DMS153 treated with DMSO at 0.1 percent for 48 hours (cell line): ENCODE measurements around the gene PSG4.
"Not testable (repeated sequence)": the region's sequence is repeated elsewhere in the genome, so short reads cannot be mapped to it uniquely, and the experiment has no call there.

Experiments used
- DNase-seq: peaks from one replicate; lab custom pipeline; 2025; ENCODE audit not compliant: unreplicated experiment; lab: John Stamatoyannopoulos, UW

The PSG4 gene

GRCh38 chr19:43205471-43206105 is at the start of gene PSG4:
Gene PSG4 (minus strand): TSS chr19:43205638. CDS start chr19:43205536, 102 bp downstream.
- not testable (repeated sequence) for DNase-seq

- not testable (repeated sequence) for DNase-seq
Observed at GRCh38 chr19:43251428-43251827, 46.0 kb upstream of the PSG4 start.

GRCh38 chr19:43250296-43250695 is 44.9 kb upstream of the PSG4 start:
- not testable (repeated sequence) for DNase-seq

GRCh38 chr19:43248635-43249002 is 43.2 kb upstream of the PSG4 start:
- not testable (repeated sequence) for DNase-seq

- DNase-seq = not testable (repeated sequence)
Observed at GRCh38 chr19:43247243-43247880, 41.9 kb upstream of the PSG4 start.

GRCh38 chr19:43245848-43246247 is 40.4 kb upstream of the PSG4 start:
- not testable (repeated sequence) for DNase-seq

GRCh38 chr19:43242211-43242610 is 36.8 kb upstream of the PSG4 start:
- not testable (repeated sequence) for DNase-seq

GRCh38 chr19:43238213-43238612 is 32.8 kb upstream of the PSG4 start:
- not testable (repeated sequence) for DNase-seq

- not testable (repeated sequence) for DNase-seq
Observed at GRCh38 chr19:43235686-43236085, 30.2 kb upstream of the PSG4 start.

GRCh38 chr19:43229315-43229714 is 23.9 kb upstream of the PSG4 start:
- DNase-seq = no peak

- not testable (repeated sequence) for DNase-seq
Observed at GRCh38 chr19:43228730-43229129, 23.3 kb upstream of the PSG4 start.

GRCh38 chr19:43226986-43227385 is 21.5 kb upstream of the PSG4 start:
- not testable (repeated sequence) for DNase-seq

- DNase-seq = no peak
Observed at GRCh38 chr19:43224855-43225253, 19.4 kb upstream of the PSG4 start.

GRCh38 chr19:43224201-43224854 is 18.9 kb upstream of the PSG4 start:
- not testable (repeated sequence) for DNase-seq

GRCh38 chr19:43221891-43222290 is 16.5 kb upstream of the PSG4 start:
- not testable (repeated sequence) for DNase-seq

GRCh38 chr19:43219136-43219535 is 13.7 kb upstream of the PSG4 start:
- DNase-seq = not testable (repeated sequence)

GRCh38 chr19:43215881-43216280 is 10.4 kb upstream of the PSG4 start:
- not testable (repeated sequence) for DNase-seq

- DNase-seq = no peak
Observed at GRCh38 chr19:43207991-43208390, 2.6 kb upstream of the PSG4 start.

GRCh38 chr19:43207174-43207573 is 1.7 kb upstream of the PSG4 start:
- not testable (repeated sequence) for DNase-seq

GRCh38 chr19:43203611-43204010 is 1.8 kb downstream of the PSG4 start:
- not testable (repeated sequence) for DNase-seq

- DNase-seq = not testable (repeated sequence)
Observed at GRCh38 chr19:43201891-43202290, 3.5 kb downstream of the PSG4 start.

- not testable (repeated sequence) for DNase-seq
Observed at GRCh38 chr19:43201337-43201801, 4.1 kb downstream of the PSG4 start.
